ENCODE measurements around the gene IFNK. TPM values are rescaled to one million over a fixed set of nuclear protein-coding genes. Genes with fewer than 3 reads are reported as not detected.

Gene IFNK
- total and polyA plus RNA-seq, 2 donors (not counting 3 experiments of a cell fraction or from before 2014, with no cell fraction given) = not detected

GRCh38 chr9:27542508-27542907 is 18.4 kb downstream of the IFNK start:
- Histone ChIP-seq H3K9me3 (replicated peaks; ENCODE audit: control insufficient read depth, insufficient read depth, low read length) (no peaks in the 10 kb centered on the region), H3K9me1 (replicated peaks; ENCODE audit: control insufficient read depth, extremely low read depth, insufficient read depth, low read length) (no peaks in the 10 kb centered on the region), H3K27ac (ENCODE audit: insufficient read depth, low read depth, low read length) (no peak overlapping the region), H4K20me1 (replicated peaks; ENCODE audit: control insufficient read depth, extremely low read depth, insufficient read depth, low read length) (no peaks in the 10 kb centered on the region), H3K36me3 (ENCODE audit: control insufficient read depth in 2 of 2, extremely low read depth in 1 of 2, insufficient read depth in 2 of 2, low read length in 2 of 2) (no peaks in the 10 kb centered on the region), H3K4me3 (replicated peaks in 1 of 3; ENCODE audit: insufficient read depth in 1 of 3, low read depth in 1 of 3, low read length in 3 of 3) (no peak overlapping the region), H2AFZ (ENCODE audit: low read depth, low read length) (no peak overlapping the region), H3K4me1 (ENCODE audit: control insufficient read depth, extremely low read depth, insufficient read depth, low read length) (no peaks in the 10 kb centered on the region), H3K4me2 (ENCODE audit: insufficient read depth, low read length) (no peak overlapping the region), H3K27me3 (ENCODE audit: control insufficient read depth in 2 of 2, insufficient read depth in 2 of 2, low read length in 2 of 2) (no peaks in the 10 kb centered on the region), H3K79me2 (ENCODE audit: control insufficient read depth, insufficient read depth, low read length) (no peaks in the 10 kb centered on the region), H3K9ac (replicated peaks; ENCODE audit: extremely low read depth, insufficient read depth, low read length) (no peak overlapping the region)
- DNase-seq (ENCODE audit: low read depth, low spot score) (no peak), FAIRE-seq (no peak)
- no TSS peak for BruUV-seq (replicated peaks)
- dilution Hi-C loops (cut with MboI; ENCODE audit: extremely low pct_ligation_motif_present, low sequenced_read_pairs) = no loop called here
- intact Hi-C loops (cut with micrococcal nuclease) = no loop called here
- POLR2A ChIA-PET = no interaction called here
- no peak for TF ChIP-seq FOS (IDR thresholded peaks at IDR 0.05; ENCODE audit: borderline replicate concordance, insufficient read depth, low read length)
- TF ChIP-seq POLR2AphosphoS5 (IDR thresholded peaks at IDR 0.05; ENCODE audit: insufficient read depth, low read depth, low read length) = no peak
- no peak for TF ChIP-seq EZH2 (IDR thresholded peaks at IDR 0.05; ENCODE audit: borderline replicate concordance, low read depth, low read length, severe bottlenecking)
- TF ChIP-seq POLR2A (IDR thresholded peaks at IDR 0.05; ENCODE audit: low read depth, low read length) = no peak
- no peak for TF ChIP-seq CTCF (IDR thresholded peaks at IDR 0.05; ENCODE audit: extremely low read depth in 1 of 2, insufficient read depth in 1 of 2, low read depth in 1 of 2, low read length in 2 of 2)
- no peak for TF ChIP-seq GATA2 (IDR thresholded peaks at IDR 0.05; ENCODE audit: insufficient read depth, insufficient read length, low read depth, low read length)
- TF ChIP-seq MAX (IDR thresholded peaks at IDR 0.05; ENCODE audit: insufficient read depth, insufficient read length) = no peak
- TF ChIP-seq JUN (IDR thresholded peaks at IDR 0.05; ENCODE audit: borderline replicate concordance, insufficient read depth, insufficient read length, low read depth) = no peak
- no peak for TF ChIP-seq MYC (IDR thresholded peaks at IDR 0.05; ENCODE audit: low read depth, low read length)
- CTCF ChIA-PET = interaction anchor here (1.1 to 2.2 kb wide), 2 partner anchors 12 to 16 kb away, joined by 3 to 5 read pairs; partner anchors contain the start of gene MOB3B
